OCI-M1 (cell line): ENCODE results near the gene TAP1.
"Not testable (repeated sequence)": the region's sequence is repeated elsewhere in the genome, so short reads cannot be mapped to it uniquely, and the experiment has no call there.

Source experiments
- DNase-seq: peaks from one replicate; lab custom pipeline; 2025; lab: John Stamatoyannopoulos, UW

The TAP1 gene, protein sequence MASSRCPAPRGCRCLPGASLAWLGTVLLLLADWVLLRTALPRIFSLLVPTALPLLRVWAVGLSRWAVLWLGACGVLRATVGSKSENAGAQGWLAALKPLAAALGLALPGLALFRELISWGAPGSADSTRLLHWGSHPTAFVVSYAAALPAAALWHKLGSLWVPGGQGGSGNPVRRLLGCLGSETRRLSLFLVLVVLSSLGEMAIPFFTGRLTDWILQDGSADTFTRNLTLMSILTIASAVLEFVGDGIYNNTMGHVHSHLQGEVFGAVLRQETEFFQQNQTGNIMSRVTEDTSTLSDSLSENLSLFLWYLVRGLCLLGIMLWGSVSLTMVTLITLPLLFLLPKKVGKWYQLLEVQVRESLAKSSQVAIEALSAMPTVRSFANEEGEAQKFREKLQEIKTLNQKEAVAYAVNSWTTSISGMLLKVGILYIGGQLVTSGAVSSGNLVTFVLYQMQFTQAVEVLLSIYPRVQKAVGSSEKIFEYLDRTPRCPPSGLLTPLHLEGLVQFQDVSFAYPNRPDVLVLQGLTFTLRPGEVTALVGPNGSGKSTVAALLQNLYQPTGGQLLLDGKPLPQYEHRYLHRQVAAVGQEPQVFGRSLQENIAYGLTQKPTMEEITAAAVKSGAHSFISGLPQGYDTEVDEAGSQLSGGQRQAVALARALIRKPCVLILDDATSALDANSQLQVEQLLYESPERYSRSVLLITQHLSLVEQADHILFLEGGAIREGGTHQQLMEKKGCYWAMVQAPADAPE

DNA sequence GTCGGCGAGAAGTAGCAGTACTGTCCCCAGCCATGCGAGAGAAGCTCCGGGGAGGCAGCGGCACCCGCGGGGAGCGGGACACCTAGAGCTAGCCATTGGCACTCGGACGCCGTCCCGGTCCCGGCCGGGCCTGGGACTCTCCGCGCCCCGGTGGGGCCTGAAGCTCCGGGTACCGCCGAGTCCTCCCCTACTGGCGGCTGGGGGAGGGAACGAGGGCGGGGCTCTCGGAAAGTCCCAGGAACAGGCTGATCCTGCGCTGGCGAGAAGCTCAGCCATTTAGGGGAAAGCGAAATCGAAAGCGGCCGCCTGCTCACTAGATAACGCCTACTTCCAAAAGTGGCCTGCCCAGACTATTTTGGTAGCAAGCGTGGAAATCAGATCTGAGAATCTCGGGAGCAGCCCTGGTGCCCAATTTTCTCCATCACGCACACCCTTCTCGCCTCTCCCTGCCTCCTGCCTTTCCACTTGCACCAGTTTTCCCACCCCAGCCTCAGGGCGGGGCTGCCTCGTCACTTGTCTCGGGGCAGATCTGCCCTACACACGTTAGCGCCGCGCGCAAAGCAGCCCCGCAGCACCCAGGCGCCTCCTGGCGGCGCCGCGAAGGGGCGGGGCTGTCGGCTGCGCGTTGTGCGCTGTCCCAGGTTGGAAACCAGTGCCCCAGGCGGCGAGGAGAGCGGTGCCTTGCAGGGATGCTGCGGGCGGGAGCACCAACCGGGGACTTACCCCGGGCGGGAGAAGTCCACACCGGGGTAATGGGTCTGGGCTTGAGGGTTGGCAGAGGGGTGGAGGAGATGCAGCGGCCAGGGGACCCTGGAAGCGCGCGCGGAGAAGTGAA is at the start of gene TAP1, which contains the start of gene PSMB9:
Gene TAP1 (minus strand): TSS at position 164 of the 835 bp plus-strand sequence. CDS start 68 bp downstream, at position 96.
Gene PSMB9 (plus strand): TSS at position 652 of the 835 bp plus-strand sequence. CDS start 38 bp downstream, at position 690.
- peak; percentile 100 for DNase-seq

DNA sequence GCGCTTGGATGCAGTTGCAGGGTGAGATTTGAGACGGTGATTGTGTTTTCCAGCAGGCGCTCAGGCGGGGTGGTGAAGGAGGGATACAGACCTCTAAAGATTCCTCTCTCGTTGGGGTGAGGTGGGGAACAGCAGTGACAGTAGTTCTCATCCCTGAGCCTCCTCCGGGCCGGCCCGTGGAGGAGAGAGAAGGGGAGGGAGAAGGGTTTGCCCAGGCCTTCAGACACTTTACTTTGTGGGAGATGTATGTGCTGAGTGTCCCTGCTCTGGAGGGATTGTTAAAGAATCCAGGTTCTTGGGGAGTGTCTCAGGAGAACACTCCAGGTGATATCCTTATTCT is 41.5 kb upstream of the TAP1 start:
- no peak for DNase-seq

GRCh38 chr6:32894085-32895005 is 40.8 kb upstream of the TAP1 start:
- peak; percentile 98 for DNase-seq

- peak; percentile 59 for DNase-seq
These were observed 37.3 kb upstream of the TAP1 start for GRCh38 chr6:32890831-32891230.

- DNase-seq, result no peak
These were observed 36.0 kb upstream of the TAP1 start for GRCh38 chr6:32889533-32889932.

DNA sequence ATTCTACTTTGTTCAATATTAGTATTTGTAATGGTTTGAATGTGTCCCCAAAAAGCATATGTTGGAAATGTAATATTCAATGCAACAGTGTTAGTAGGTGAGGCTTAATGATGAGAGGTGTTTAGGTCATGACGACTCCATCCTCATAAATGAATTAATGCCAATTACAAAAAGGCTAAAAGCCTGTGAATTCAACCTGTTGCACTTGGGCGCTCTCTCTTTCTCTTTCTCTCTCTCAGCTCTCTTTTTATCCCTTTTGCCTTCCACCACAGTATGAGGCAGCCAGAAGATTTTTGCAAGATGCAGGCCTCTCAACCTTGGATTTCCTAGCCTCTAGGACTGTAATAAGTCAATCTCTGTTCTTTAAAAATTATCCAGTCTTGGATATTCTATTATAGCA is 35.1 kb upstream of the TAP1 start:
- no peak for DNase-seq

- no peak for DNase-seq
These were observed 34.1 kb upstream of the TAP1 start for GRCh38 chr6:32887616-32888015.

DNA sequence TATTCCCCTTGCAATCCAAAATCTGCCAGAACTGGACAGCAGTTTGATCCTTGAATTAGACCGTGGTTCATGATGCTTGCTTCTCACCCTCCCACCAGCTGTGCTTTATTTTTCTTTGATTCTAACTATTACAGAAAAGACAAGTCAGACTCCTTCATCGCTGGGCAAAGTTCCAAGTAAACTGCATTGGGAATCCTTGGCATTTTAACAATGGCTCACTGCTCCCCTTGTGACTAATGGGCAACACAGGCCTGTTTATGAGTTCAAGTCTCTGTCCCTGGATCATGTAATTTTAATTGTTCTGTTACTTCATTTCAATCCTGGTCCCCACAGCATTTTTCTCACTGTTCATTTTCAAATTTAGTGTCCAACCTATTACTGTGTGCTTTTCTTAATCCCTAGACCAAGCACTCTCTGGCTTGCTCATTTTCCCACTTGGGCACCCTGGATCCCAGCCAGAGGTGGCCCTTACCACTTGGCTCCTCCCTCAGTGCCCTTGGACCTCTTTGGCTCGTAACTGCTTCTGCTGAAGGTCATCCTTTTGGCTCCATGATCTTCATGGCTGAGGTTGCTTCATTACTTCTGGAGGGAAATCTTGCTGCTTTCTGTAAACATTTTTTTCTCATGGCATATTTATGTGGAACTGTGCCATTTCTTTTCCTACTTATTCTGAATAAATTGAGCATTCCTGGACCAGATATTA is 33.3 kb upstream of the TAP1 start:
- no peak for DNase-seq

DNA sequence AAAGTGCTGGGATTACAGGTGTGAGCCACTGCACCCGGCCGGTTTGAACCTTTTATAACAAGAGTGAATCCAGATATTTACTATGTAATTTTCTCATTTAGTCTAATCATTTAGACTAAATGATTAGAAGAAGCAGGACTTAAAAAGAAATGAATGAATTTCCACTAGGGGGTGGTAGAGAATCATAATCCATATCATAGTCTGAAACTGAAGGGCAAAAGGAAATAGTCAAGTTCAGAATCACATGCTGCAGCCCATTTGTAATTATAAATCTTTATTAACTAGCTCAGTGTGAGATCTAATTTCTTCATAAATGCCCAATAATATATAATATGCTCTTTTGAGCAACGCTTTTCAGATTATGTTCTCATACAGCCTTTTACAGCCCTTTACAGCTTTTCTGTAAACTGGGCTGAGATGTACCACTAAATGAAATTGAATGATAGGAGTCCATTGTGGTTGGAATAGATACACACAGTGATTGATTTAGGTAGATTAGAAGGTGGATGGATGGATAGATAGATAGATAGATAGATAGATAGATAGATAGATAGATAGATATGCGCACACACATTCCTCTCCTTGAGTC is 32.3 kb upstream of the TAP1 start:
- peak; percentile 91 for DNase-seq

- DNase-seq, result peak; percentile 23
These were observed 30.3 kb upstream of the TAP1 start for GRCh38 chr6:32883789-32884188.

- DNase-seq, result no peak
These were observed 29.4 kb upstream of the TAP1 start for GRCh38 chr6:32882879-32883250.

GRCh38 chr6:32880962-32881361 is 27.5 kb upstream of the TAP1 start:
- DNase-seq, result not testable (repeated sequence)

GRCh38 chr6:32879691-32880090 is 26.2 kb upstream of the TAP1 start:
- DNase-seq, result no peak

DNA sequence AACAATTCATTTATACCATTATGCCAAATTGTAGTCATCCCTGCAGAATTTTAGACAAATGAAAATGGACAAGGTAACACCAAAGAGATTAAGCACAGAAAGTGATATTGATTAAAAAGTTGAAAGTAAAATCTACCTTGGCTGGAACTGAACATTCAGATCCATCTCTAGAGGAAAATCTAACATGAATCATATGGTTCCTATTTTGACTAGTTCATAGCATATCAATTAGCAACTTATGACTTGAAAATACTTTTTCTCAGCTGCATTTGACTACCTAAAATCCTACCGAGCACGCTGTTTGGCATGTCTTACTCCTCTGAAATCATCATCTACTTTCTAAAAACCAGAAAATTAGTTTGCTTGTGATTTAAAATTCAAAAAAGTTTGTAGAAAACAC is 23.1 kb upstream of the TAP1 start:
- DNase-seq, result no peak

DNA sequence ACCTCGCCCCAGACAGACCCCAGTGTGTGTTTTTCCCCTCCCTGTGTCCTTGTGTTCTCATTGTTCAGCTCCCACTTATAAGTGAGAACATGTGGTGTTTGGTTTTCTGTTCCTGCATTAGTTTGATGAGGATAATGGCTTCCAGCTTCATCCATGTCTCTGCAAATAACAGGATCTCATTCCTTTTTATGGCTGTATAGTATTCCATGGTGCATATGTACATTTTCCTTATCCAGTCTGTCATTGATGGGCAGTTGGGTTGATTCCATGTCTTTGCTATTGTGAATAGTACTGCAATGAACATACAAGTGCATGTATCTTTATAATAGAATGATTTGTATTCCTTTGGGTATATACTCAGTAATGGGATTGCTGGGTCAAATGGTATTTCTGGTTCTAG is 20.4 kb upstream of the TAP1 start:
- DNase-seq, result not testable (repeated sequence)

DNA sequence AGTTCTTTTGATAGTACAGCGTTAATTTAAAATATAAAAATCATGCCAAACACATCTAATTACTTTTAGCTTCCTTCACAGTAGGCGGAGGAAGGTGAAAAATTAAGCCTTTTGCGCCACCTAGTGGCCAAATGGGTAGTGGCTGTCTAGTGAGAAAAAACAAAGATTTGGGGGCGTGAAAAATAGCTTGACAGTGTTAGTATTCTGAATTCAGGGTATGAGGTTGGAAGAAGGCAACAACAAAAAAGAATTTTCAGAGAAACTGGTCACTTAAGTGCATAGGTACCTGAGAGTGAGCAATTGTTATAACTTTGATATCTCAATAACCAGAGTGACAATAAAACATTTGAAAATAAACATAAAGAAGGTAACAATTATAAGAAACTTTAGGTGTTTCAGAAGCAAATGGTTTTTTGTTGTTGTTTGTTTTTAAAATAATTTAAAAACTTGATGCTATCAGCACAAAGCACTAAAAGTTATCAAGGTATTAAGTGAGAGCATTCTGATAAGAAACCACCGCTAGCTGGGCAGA is 14.8 kb upstream of the TAP1 start:
- DNase-seq, result peak; percentile 95

- DNase-seq, result peak; percentile 85
These were observed 14.2 kb upstream of the TAP1 start for GRCh38 chr6:32867554-32868256.

DNA sequence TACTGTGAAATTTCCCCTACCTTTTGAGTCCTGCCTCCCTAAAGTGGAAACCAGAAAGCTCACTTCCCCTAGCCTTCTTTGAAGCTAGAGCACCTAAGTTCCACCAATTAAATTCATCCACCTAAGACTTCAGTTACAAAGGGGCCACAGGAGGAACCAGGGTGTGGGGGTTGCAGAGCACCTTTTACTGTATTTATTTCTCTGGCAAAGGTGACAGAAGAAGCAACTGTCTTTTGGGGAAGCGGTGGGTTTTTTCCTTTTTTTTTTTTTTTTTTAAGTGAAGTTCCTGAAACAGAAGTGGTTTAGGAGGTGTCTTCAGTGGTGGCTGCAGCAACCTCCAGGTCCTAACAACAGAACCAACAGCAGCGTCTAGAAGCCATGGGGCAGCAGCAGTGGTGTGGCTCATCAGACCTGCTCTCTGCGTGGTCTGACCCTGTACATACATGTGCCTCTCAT is 13.5 kb upstream of the TAP1 start:
- peak; percentile 85 for DNase-seq

- DNase-seq, result peak; percentile 53
These were observed 12.4 kb upstream of the TAP1 start for GRCh38 chr6:32865724-32866443.
